PC-3 (cell line): ENCODE measurements around the gene FAM241B.

Experiments
- EZH2 ChIP-seq: fragments of 300-600 bp; sonication (generic); IDR thresholded peaks from one replicate; pipeline ENCODE4 v1.6.1; 2017; ENCODE audit warnings: antibody characterized with exemption, mild to moderate bottlenecking, low read length; ENCODE audit not compliant: unreplicated experiment
- EZH2phosphoT487 ChIP-seq: fragments of 300-600 bp; sonication (generic); IDR thresholded peaks from 2 replicates; pipeline ENCODE4 v1.6.1; 2018; ENCODE audit warnings: mild to moderate bottlenecking, antibody characterized with exemption, low read length, borderline replicate concordance
- TF ChIP-seq, protein P1 (sequence below): fragments of 300-600 bp; sonication (generic); conservative IDR thresholded peaks from 2 replicates; pipeline ENCODE4 v1.5.1; 2017; ENCODE audit warnings: antibody characterized with exemption, low read depth, mild to moderate bottlenecking, low read length

DNA sequence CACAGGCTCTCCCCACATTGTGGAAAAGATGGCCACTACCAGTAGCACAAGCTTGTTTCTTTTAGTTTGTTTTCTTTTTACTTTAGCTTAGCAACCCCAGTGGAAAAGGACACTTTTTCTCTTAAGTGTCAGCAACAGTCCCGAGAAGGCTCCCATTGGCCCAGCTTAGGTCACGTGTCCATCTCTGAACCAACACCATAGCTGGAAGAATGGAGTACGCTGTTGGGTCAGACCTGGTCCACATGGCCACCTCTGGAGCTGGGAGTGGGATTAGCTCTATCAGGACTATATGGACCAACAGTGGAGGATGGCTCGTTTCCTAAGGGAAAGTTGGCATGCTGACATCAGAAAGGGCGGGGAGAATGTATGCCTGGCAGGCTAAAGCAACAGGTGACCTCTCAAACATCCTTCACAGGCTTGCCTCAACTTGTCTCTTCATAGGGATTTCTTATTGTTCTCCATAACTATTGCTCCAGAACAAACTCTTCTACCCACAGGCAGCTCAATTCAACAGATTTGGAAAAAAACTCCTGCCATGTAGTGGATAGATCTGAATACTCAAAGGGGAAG is 29.2 kb upstream of the FAM241B start:
- TF ChIP-seq, protein P1, sequence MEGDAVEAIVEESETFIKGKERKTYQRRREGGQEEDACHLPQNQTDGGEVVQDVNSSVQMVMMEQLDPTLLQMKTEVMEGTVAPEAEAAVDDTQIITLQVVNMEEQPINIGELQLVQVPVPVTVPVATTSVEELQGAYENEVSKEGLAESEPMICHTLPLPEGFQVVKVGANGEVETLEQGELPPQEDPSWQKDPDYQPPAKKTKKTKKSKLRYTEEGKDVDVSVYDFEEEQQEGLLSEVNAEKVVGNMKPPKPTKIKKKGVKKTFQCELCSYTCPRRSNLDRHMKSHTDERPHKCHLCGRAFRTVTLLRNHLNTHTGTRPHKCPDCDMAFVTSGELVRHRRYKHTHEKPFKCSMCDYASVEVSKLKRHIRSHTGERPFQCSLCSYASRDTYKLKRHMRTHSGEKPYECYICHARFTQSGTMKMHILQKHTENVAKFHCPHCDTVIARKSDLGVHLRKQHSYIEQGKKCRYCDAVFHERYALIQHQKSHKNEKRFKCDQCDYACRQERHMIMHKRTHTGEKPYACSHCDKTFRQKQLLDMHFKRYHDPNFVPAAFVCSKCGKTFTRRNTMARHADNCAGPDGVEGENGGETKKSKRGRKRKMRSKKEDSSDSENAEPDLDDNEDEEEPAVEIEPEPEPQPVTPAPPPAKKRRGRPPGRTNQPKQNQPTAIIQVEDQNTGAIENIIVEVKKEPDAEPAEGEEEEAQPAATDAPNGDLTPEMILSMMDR = no peak
- TF ChIP-seq EZH2 (no peak), EZH2phosphoT487 (no peak)
